Measurements from ENCODE around the gene NR2C2. TPM values are rescaled to one million over a fixed set of nuclear protein-coding genes. Genes with fewer than 3 reads are reported as not detected.

Gene NR2C2
- total and polyA plus RNA-seq, 10 of the 15 experiments (the other 5 are each of a cell fraction or from before 2014, with no cell fraction given), result 2.7 to 30.3 (median 18.3) TPM

DNA sequence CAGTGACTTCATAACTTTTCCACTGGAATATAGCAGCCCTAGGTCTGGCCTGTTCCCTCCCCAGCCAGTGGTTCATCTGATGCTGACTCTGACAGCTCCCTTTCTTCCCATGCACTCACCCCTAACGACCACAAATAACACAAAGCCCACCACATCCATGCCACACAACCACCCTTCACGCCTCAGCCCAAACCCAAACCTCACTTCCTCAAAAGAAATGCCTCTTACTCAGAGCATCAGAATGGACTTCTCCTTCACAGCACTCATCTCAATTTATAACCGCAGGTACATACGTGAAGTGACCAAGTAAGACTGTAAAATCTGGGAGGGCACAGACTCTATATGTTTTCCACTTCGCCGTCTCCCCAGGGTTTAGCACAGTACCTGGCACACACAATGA is 150.5 kb downstream of the NR2C2 start (continued):
- TF ChIP-seq, protein P1, sequence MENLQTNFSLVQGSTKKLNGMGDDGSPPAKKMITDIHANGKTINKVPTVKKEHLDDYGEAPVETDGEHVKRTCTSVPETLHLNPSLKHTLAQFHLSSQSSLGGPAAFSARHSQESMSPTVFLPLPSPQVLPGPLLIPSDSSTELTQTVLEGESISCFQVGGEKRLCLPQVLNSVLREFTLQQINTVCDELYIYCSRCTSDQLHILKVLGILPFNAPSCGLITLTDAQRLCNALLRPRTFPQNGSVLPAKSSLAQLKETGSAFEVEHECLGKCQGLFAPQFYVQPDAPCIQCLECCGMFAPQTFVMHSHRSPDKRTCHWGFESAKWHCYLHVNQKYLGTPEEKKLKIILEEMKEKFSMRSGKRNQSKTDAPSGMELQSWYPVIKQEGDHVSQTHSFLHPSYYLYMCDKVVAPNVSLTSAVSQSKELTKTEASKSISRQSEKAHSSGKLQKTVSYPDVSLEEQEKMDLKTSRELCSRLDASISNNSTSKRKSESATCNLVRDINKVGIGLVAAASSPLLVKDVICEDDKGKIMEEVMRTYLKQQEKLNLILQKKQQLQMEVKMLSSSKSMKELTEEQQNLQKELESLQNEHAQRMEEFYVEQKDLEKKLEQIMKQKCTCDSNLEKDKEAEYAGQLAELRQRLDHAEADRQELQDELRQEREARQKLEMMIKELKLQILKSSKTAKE (IDR thresholded peaks at IDR 0.05; ENCODE audit: low read depth, poor library complexity, severe bottlenecking), result no peak
- TF ChIP-seq ESRRA (IDR thresholded peaks at IDR 0.05; ENCODE audit: low read length), result no peak
- 0 out of 2 replicates have a peak, but pooled peaks have one; percentile 43 for TF ChIP-seq BCL11A (IDR thresholded peaks at IDR 0.05; ENCODE audit: low read depth, low read length)
- no peak for TF ChIP-seq EZH2 (IDR thresholded peaks at IDR 0.05; ENCODE audit: borderline replicate concordance, control insufficient read depth, low read depth, low read length)
- TF ChIP-seq ETV6 (conservative IDR thresholded peaks at IDR 0.05 in 1 of 2, IDR thresholded peaks at IDR 0.05 in 1 of 2; ENCODE audit: borderline replicate concordance in 1 of 2, low read depth in 1 of 2), result no peak
- no peak for TF ChIP-seq CBX5 (IDR thresholded peaks at IDR 0.05; ENCODE audit: low read depth)
- TF ChIP-seq RAD21 (IDR thresholded peaks at IDR 0.05; ENCODE audit: insufficient read depth, low read depth, low read length), result no peak
- no peak for TF ChIP-seq ASH2L (IDR thresholded peaks at IDR 0.05; ENCODE audit: borderline replicate concordance, low read depth)
- no peak for TF ChIP-seq HDAC6 (IDR thresholded peaks at IDR 0.05; ENCODE audit: unreplicated experiment)
- TF ChIP-seq, protein P2, sequence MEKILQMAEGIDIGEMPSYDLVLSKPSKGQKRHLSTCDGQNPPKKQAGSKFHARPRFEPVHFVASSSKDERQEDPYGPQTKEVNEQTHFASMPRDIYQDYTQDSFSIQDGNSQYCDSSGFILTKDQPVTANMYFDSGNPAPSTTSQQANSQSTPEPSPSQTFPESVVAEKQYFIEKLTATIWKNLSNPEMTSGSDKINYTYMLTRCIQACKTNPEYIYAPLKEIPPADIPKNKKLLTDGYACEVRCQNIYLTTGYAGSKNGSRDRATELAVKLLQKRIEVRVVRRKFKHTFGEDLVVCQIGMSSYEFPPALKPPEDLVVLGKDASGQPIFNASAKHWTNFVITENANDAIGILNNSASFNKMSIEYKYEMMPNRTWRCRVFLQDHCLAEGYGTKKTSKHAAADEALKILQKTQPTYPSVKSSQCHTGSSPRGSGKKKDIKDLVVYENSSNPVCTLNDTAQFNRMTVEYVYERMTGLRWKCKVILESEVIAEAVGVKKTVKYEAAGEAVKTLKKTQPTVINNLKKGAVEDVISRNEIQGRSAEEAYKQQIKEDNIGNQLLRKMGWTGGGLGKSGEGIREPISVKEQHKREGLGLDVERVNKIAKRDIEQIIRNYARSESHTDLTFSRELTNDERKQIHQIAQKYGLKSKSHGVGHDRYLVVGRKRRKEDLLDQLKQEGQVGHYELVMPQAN (conservative IDR thresholded peaks at IDR 0.05), result no peak
- TF ChIP-seq BHLHE40 (IDR thresholded peaks at IDR 0.05; ENCODE audit: borderline replicate concordance in 1 of 2, low read depth in 2 of 2, low read length in 1 of 2), result peak in 1 of 2 experiments; percentile 49; a peak in 1 of 4 replicates
- TF ChIP-seq RBBP5 (conservative IDR thresholded peaks at IDR 0.05), result no peak
- TF ChIP-seq SUPT20H (IDR thresholded peaks at IDR 0.05; ENCODE audit: borderline replicate concordance, control insufficient read depth, low read depth, low read length), result no peak
- TF ChIP-seq RELA (IDR thresholded peaks at IDR 0.05; ENCODE audit: borderline replicate concordance, partially characterized antibody), result no peak
- TF ChIP-seq ZNF274 (IDR thresholded peaks at IDR 0.05; ENCODE audit: insufficient read depth, insufficient read length), result no peak
- TF ChIP-seq ZZZ3 (IDR thresholded peaks at IDR 0.05; ENCODE audit: control insufficient read depth, insufficient read length, low read depth), result no peak
- no peak for TF ChIP-seq ZNF217 (IDR thresholded peaks at IDR 0.05)
- no peak for TF ChIP-seq MXI1 (IDR thresholded peaks at IDR 0.05; ENCODE audit: low read depth, low read length)
- TF ChIP-seq, protein P3, sequence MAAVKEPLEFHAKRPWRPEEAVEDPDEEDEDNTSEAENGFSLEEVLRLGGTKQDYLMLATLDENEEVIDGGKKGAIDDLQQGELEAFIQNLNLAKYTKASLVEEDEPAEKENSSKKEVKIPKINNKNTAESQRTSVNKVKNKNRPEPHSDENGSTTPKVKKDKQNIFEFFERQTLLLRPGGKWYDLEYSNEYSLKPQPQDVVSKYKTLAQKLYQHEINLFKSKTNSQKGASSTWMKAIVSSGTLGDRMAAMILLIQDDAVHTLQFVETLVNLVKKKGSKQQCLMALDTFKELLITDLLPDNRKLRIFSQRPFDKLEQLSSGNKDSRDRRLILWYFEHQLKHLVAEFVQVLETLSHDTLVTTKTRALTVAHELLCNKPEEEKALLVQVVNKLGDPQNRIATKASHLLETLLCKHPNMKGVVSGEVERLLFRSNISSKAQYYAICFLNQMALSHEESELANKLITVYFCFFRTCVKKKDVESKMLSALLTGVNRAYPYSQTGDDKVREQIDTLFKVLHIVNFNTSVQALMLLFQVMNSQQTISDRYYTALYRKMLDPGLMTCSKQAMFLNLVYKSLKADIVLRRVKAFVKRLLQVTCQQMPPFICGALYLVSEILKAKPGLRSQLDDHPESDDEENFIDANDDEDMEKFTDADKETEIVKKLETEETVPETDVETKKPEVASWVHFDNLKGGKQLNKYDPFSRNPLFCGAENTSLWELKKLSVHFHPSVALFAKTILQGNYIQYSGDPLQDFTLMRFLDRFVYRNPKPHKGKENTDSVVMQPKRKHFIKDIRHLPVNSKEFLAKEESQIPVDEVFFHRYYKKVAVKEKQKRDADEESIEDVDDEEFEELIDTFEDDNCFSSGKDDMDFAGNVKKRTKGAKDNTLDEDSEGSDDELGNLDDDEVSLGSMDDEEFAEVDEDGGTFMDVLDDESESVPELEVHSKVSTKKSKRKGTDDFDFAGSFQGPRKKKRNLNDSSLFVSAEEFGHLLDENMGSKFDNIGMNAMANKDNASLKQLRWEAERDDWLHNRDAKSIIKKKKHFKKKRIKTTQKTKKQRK (IDR thresholded peaks at IDR 0.05; ENCODE audit: low read depth, low read length), result no peak
- TF ChIP-seq SREBF2 (IDR thresholded peaks at IDR 0.05; ENCODE audit: low read length), result no peak
- peak; percentile 68 for TF ChIP-seq NR2F1 (conservative IDR thresholded peaks at IDR 0.05)
- TF ChIP-seq RUNX3 (IDR thresholded peaks at IDR 0.05; ENCODE audit: low read length), result peak; percentile 97
- TF ChIP-seq LARP7 (IDR thresholded peaks at IDR 0.05), result no peak
- TF ChIP-seq JUND (IDR thresholded peaks at IDR 0.05; ENCODE audit: low read depth, low read length), result no peak
